ENCODE measurements around the gene LONRF2. TPM values are rescaled to one million over a fixed set of nuclear protein-coding genes. Genes with fewer than 3 reads are reported as not detected.

Gene LONRF2
- total RNA-seq, 4 donors from 2014 or later = 0.35 to 3.1 (median 1.6) TPM

DNA sequence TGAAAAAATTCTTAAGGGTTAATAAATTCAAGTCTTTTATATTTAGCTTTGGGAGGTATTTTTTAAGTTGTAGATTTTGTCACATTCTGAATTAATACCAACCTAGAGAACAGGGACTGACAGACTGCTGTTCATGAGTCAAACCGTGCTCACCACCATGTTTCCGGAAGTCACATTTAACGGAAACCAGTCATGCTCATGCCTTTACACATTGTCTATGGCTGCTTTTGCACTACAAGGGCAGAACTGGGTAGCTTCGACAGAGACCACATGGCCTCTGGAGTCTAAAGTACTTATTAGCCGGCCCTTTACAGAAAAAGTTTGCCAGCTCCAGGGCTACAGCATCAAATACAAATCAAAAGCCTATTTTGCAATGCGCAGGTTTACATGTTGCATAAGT is 33.3 kb downstream of the LONRF2 start:
- H3K27ac ChIP-seq = no peak overlapping the region
- no peak for DNase-seq
- no peaks in the 10 kb centered on the region for H3K4me1 ChIP-seq

DNA sequence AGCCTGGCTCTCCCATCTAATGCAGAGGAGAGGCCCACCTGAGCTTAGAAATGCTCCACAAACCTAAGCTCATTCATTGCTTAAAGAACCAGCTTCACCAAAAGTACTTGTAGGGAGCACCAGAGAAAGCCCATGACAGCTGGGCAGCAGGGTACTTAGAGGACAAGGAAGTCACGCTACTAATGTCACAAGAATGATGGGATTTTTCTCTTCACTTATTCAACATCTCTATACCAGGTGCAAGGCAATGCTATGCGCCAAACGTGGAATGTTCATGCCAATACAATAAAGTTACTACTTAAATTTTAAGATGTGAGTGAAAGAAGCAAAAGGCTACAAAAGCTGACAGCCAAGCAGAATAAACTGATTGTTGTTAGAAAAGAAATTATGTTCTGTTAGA is 36.0 kb downstream of the LONRF2 start:
- H3K9me3 ChIP-seq = no peaks in the 10 kb centered on the region
- no peak overlapping the region for H3K27ac ChIP-seq
- no peak for TF ChIP-seq POLR2A (IDR thresholded peaks at IDR 0.05)
- TF ChIP-seq, protein P1, sequence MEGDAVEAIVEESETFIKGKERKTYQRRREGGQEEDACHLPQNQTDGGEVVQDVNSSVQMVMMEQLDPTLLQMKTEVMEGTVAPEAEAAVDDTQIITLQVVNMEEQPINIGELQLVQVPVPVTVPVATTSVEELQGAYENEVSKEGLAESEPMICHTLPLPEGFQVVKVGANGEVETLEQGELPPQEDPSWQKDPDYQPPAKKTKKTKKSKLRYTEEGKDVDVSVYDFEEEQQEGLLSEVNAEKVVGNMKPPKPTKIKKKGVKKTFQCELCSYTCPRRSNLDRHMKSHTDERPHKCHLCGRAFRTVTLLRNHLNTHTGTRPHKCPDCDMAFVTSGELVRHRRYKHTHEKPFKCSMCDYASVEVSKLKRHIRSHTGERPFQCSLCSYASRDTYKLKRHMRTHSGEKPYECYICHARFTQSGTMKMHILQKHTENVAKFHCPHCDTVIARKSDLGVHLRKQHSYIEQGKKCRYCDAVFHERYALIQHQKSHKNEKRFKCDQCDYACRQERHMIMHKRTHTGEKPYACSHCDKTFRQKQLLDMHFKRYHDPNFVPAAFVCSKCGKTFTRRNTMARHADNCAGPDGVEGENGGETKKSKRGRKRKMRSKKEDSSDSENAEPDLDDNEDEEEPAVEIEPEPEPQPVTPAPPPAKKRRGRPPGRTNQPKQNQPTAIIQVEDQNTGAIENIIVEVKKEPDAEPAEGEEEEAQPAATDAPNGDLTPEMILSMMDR (IDR thresholded peaks at IDR 0.05) = no peak
- no peaks in the 10 kb centered on the region for H3K27me3 ChIP-seq
- no peaks in the 10 kb centered on the region for H3K36me3 ChIP-seq
- no peaks in the 10 kb centered on the region for H3K4me1 ChIP-seq
- no peak for DNase-seq
- H3K4me3 ChIP-seq = no peak overlapping the region

More for the DNA sequence above, 33.3 kb downstream of the LONRF2 start:
- Histone ChIP-seq H3K9me3 (no peaks in the 10 kb centered on the region), H3K4me3 (no peak overlapping the region), H3K36me3 (no peaks in the 10 kb centered on the region), H3K27me3 (no peaks in the 10 kb centered on the region)
- TF ChIP-seq, protein P1 (IDR thresholded peaks at IDR 0.05) = no peak
- no peak for TF ChIP-seq POLR2A (IDR thresholded peaks at IDR 0.05)

DNA sequence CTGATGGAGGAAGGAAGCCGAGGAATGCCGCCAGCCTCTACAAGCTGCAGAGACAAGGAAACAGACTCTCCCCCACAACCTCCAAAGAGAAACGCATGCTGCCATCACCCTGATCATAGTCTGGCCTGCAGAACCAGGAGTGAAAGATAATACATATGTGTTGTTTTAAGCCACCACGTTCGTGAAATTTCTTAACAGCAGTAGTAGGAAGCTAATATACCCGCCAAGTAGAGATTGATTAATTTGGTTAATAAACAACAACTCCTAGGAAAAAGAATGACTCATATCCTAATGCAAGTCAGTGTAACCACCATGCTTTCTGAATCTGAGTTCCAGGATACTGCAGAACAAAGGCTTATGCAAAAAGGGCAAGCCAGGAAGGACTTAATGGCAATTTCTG is 36.6 kb downstream of the LONRF2 start:
- Histone ChIP-seq H3K27me3 (no peaks in the 10 kb centered on the region), H3K4me1 (no peaks in the 10 kb centered on the region), H3K9me3 (no peaks in the 10 kb centered on the region), H3K36me3 (no peaks in the 10 kb centered on the region), H3K4me3 (no peak overlapping the region), H3K27ac (no peak overlapping the region)
- DNase-seq = no peak
- TF ChIP-seq POLR2A (IDR thresholded peaks at IDR 0.05) = no peak
- TF ChIP-seq, protein P1 (IDR thresholded peaks at IDR 0.05) = no peak

DNA sequence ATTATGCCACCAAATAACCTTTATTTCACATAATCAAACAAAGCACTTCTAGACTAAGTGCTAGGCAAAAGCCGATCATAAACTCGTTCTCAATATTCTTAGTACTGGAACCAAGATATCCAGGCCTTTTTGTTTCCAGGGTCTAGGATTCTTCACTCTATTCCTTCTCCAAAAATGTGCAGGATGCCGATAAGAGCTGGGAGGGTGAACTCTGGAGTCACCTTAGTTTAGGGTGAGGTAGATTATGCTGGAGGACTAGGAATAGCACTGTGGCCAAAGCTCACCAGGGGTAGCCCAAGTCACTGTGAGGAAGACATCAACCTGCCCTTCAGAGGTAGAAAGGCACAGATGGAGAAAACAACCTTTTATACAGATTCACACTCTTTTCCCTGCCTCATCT is 37.3 kb downstream of the LONRF2 start:
- H3K4me3 ChIP-seq = no peak overlapping the region
- no peaks in the 10 kb centered on the region for H3K9me3 ChIP-seq
- no peak overlapping the region for H3K27ac ChIP-seq
- TF ChIP-seq POLR2A (IDR thresholded peaks at IDR 0.05) = no peak
- no peaks in the 10 kb centered on the region for H3K27me3 ChIP-seq
- H3K4me1 ChIP-seq = no peaks in the 10 kb centered on the region
- DNase-seq = no peak
- no peaks in the 10 kb centered on the region for H3K36me3 ChIP-seq

- no peaks in the 10 kb centered on the region for H3K27me3 ChIP-seq
- H3K36me3 ChIP-seq = no peaks in the 10 kb centered on the region
- H3K4me3 ChIP-seq = no peak overlapping the region
- no peaks in the 10 kb centered on the region for H3K9me3 ChIP-seq
- no peaks in the 10 kb centered on the region for H3K4me1 ChIP-seq
- no peak overlapping the region for H3K27ac ChIP-seq
- no peak for TF ChIP-seq POLR2A (IDR thresholded peaks at IDR 0.05)
- TF ChIP-seq, protein P1 (IDR thresholded peaks at IDR 0.05) = no peak
- DNase-seq = no peak
Observed at GRCh38 chr2:100283724-100284501, 38.4 kb downstream of the LONRF2 start.

GRCh38 chr2:100281521-100282438 is 40.5 kb downstream of the LONRF2 start:
- Histone ChIP-seq H3K27me3 (no peaks in the 10 kb centered on the region), H3K27ac (no peak overlapping the region), H3K36me3 (no peaks in the 10 kb centered on the region), H3K4me1 (no peaks in the 10 kb centered on the region), H3K4me3 (no peak overlapping the region), H3K9me3 (no peaks in the 10 kb centered on the region)
- TF ChIP-seq, protein P1 (IDR thresholded peaks at IDR 0.05) = no peak
- TF ChIP-seq POLR2A (IDR thresholded peaks at IDR 0.05) = no peak
- DNase-seq = no peak
